A549 (cell line): ENCODE results near the gene SMIM20. TPM values are rescaled to one million over a fixed set of nuclear protein-coding genes. Genes with fewer than 3 reads are reported as not detected.

Experiments
- ATAC-seq, 2 experiments: fragments of 200-7000 bp in 1 of 2; fragments of >200 bp in 1 of 2; cut with Nextera tagmentation in 1 of 2; cut with Tn5 transposase in 1 of 2; 3 replicates each; pipeline versions ENCODE4 v1.8.0 to v1.9.1; 2018 to 2020; ENCODE audit warnings: mild to moderate bottlenecking in 1 of 2, moderate library complexity in 1 of 2
- CTCF ChIA-PET: fragments of 300-600 bp; sonication (Branson Sonifier 250); formaldehyde crosslinking; extraction: SDS; loops from one replicate; lab custom pipeline; 2021; ENCODE audit warnings: antibody characterized with exemption, inconsistent platforms; lab: Yijun Ruan, JAX
- POLR2A ChIA-PET: fragments of 350-600 bp; formaldehyde crosslinking; extraction: SDS; loops from one replicate; lab custom pipeline; 2021; ENCODE audit warnings: antibody characterized with exemption, inconsistent platforms; lab: Yijun Ruan, JAX
- DNase-seq, 2 experiments: peaks; one replicate each; pipeline versions ENCODE4 v3.0.0 to v3.0.0-alpha.2; 2011 to 2016; ENCODE audit warnings: low read depth in 1 of 2, low spot score in 1 of 2
- FAIRE-seq: peaks from 2 replicates; lab custom pipeline; 2011; peaks lifted over from hg19 to GRCh38; lab: Jason Lieb, UNC
- H3K27ac ChIP-seq, 2 experiments: fragments of >200 bp; sonication (Bioruptor Twin); formaldehyde crosslinking; 3 replicates each; pipeline ENCODE4 v1.5.1; 2016 to 2017
- H3K4me1 ChIP-seq: fragments of >200 bp; sonication (Bioruptor Twin); formaldehyde crosslinking; 3 replicates; pipeline ENCODE4 v1.6.1; 2016
- H3K4me2 ChIP-seq: fragments of >200 bp; sonication (Bioruptor Twin); formaldehyde crosslinking; 3 replicates; pipeline ENCODE4 v1.6.1; 2016
- H3K4me3 ChIP-seq: fragments of >200 bp; sonication (Bioruptor Twin); formaldehyde crosslinking; 3 replicates; pipeline ENCODE4 v1.5.1; 2016
- H3K9me3 ChIP-seq: fragments of >200 bp; sonication (Bioruptor Twin); formaldehyde crosslinking; 3 replicates; pipeline ENCODE4 v1.6.1; 2016
- CBX8 ChIP-seq: fragments of 200-600 bp; sonication (generic); IDR thresholded peaks from 2 replicates; pipeline ENCODE4 v1.6.1; 2016
- CEBPB ChIP-seq, 2 experiments: fragments of >200 bp in 1 of 2; sonication (Bioruptor Twin) in 1 of 2; formaldehyde crosslinking in 1 of 2; IDR thresholded peaks; 2 replicates each; pipeline ENCODE4 v1.6.1; 2012 to 2016
- CHD4 ChIP-seq: fragments of 200-600 bp; sonication (generic); IDR thresholded peaks from 2 replicates; pipeline ENCODE4 v1.6.1; 2016; ENCODE audit warnings: antibody characterized with exemption, mild to moderate bottlenecking, borderline replicate concordance
- EHF ChIP-seq: fragments of 250-450 bp; sonication (Bioruptor Pico); IDR thresholded peaks from 2 replicates; pipeline ENCODE4 v1.5.0; 2020; ENCODE audit warnings: mild to moderate bottlenecking
- EP300 ChIP-seq, 2 experiments: fragments of >200 bp; sonication (Bioruptor Twin); formaldehyde crosslinking; IDR thresholded peaks; 2 replicates in 1 of 2; 3 replicates in 1 of 2; pipeline ENCODE4 v1.6.1; 2016 to 2017
- ESRRA ChIP-seq: fragments of 150-350 bp; IDR thresholded peaks from 2 replicates; pipeline ENCODE4 v1.6.1; 2014; ENCODE audit warnings: mild to moderate bottlenecking, low read length, borderline replicate concordance
- FOSL2 ChIP-seq, 2 experiments: fragments of 450-650 bp in 1 of 2; fragments of >200 bp in 1 of 2; sonication (Bioruptor Twin) in 1 of 2; formaldehyde crosslinking; IDR thresholded peaks; 2 replicates each; pipeline versions ENCODE4 v1.5.0 to v1.6.1; 2016 to 2020; ENCODE audit warnings: mild to moderate bottlenecking in 1 of 2, moderate library complexity in 1 of 2
- GATA3 ChIP-seq: IDR thresholded peaks from 2 replicates; pipeline ENCODE4 v1.6.1; 2012; ENCODE audit warnings: borderline replicate concordance
- HOXB5 ChIP-seq: fragments of 250-450 bp; sonication (Bioruptor Pico); IDR thresholded peaks from 2 replicates; pipeline ENCODE4 v1.5.0; 2020; ENCODE audit warnings: mild to moderate bottlenecking, moderate library complexity
- JUNB ChIP-seq: fragments of >200 bp; sonication (Bioruptor Twin); formaldehyde crosslinking; IDR thresholded peaks from 2 replicates; pipeline ENCODE4 v1.6.1; 2016
- KDM5A ChIP-seq: fragments of 200-600 bp; sonication (generic); IDR thresholded peaks from 2 replicates; pipeline ENCODE4 v1.6.1; 2016; ENCODE audit warnings: antibody characterized with exemption, mild to moderate bottlenecking
- MAFK ChIP-seq: fragments of 450-650 bp; IDR thresholded peaks from 2 replicates; pipeline ENCODE4 v1.6.1; 2014; ENCODE audit not compliant: partially characterized antibody
- MAZ ChIP-seq: fragments of 150-350 bp; IDR thresholded peaks from 2 replicates; pipeline ENCODE4 v1.6.1; 2014; ENCODE audit warnings: antibody characterized with exemption, low read depth, low read length, borderline replicate concordance
- MYC ChIP-seq: IDR thresholded peaks from 2 replicates; pipeline ENCODE4 v1.6.1; 2012; ENCODE audit warnings: mild to moderate bottlenecking, inconsistent platforms, low read length, improper control_type of control experiment, borderline replicate concordance
- NFE2L2 ChIP-seq: fragments of 150-350 bp; conservative IDR thresholded peaks from 2 replicates; pipeline ENCODE4 v1.6.1; 2014; ENCODE audit warnings: low read length
- RCOR1 ChIP-seq: fragments of 150-350 bp; IDR thresholded peaks from 2 replicates; pipeline ENCODE4 v1.6.1; 2014; ENCODE audit warnings: antibody characterized with exemption, low read length, low read depth
- RFX5 ChIP-seq: fragments of 450-650 bp; IDR thresholded peaks from 2 replicates; pipeline ENCODE4 v1.7.1; 2014; ENCODE audit warnings: antibody characterized with exemption, mild to moderate bottlenecking, moderate library complexity
- RNF2 ChIP-seq: fragments of 200-600 bp; sonication (generic); IDR thresholded peaks from 2 replicates; pipeline ENCODE4 v1.6.1; 2016; ENCODE audit warnings: low read depth, mild to moderate bottlenecking, antibody characterized with exemption, moderate library complexity, borderline replicate concordance
- SREBF2 ChIP-seq: fragments of 450-650 bp; IDR thresholded peaks from 2 replicates; pipeline ENCODE4 v1.6.1; 2014; ENCODE audit warnings: mild to moderate bottlenecking, moderate library complexity
- TFCP2L1 ChIP-seq: fragments of 250-450 bp; sonication (Bioruptor Pico); IDR thresholded peaks from 2 replicates; pipeline ENCODE4 v1.5.0; 2021; ENCODE audit warnings: mild to moderate bottlenecking
- ZFP36 ChIP-seq: fragments of 450-650 bp; IDR thresholded peaks from 2 replicates; pipeline ENCODE4 v1.6.1; 2014; ENCODE audit warnings: borderline replicate concordance; ENCODE audit not compliant: partially characterized antibody
- ZSCAN20 ChIP-seq: fragments of 250-450 bp; sonication (Bioruptor Pico); IDR thresholded peaks from 2 replicates; pipeline ENCODE4 v1.8.0; 2022; ENCODE audit warnings: mild to moderate bottlenecking, moderate library complexity
- WGBS: methylation state at CpG from one replicate; pipeline ENCODE4 v1.1.6; 2017; ENCODE audit errors: missing lambda C conversion rate; 5-methylcytosine and 5-hydroxymethylcytosine counted together
- polyA plus RNA-seq, 4 experiments: library from polyadenylated mRNA; depleted of rRNA in 3 of 4; stranded (reverse); fragments of >200 nt; fragmentation: RNase III in 1 of 4; extraction: RNeasy Plus Mini Kit Qiagen cat#74134 plus additional on column Dnase treatment in 1 of 4; gene quantifications; 2 replicates in 3 of 4; 3 replicates in 1 of 4; pipeline ENCODE4 v1.2.3, GENCODE V29; 2011 to 2017
- TF ChIP-seq, protein P1 (sequence below): IDR thresholded peaks from 2 replicates; pipeline ENCODE4 v1.6.1; 2012
- TF ChIP-seq, protein P2 (sequence below): fragments of 450-650 bp; IDR thresholded peaks from 2 replicates; pipeline ENCODE4 v1.6.1; 2014; ENCODE audit warnings: antibody characterized with exemption
- TF ChIP-seq, protein P3 (sequence below): IDR thresholded peaks from 2 replicates; pipeline ENCODE4 v1.6.1; 2012
- TF ChIP-seq, protein P4 (sequence below): fragments of >200 bp; sonication (Bioruptor Twin); formaldehyde crosslinking; IDR thresholded peaks from 3 replicates; pipeline ENCODE4 v1.5.1; 2016

The SMIM20 gene
- polyA plus RNA-seq, 2 of the 4 experiments (the other 2 are of a cell fraction), result 32.9 to 50.5 TPM

- ChIA-PET CTCF (interaction anchor here (1.4 to 1.6 kb wide), 2 partner anchors 30 to 32 kb away, joined by 4 to 5 read pairs; no protein-coding TSS in a partner anchor), POLR2A (no interaction called here)
- no peak for DNase-seq
- whole genome bisulfite sequencing, result 69% methylated on average over 1 of the region's 1 CpG
- no peaks in the 10 kb centered on the region for H3K4me1 ChIP-seq
- ATAC-seq, result no peak
- no peak for FAIRE-seq
- TF ChIP-seq NFE2L2 (no peak), HOXB5 (CRISPR knock-in tag) (no peak), MAZ (no peak), FOSL2 (IDR thresholded peaks at IDR 0.05) (no peak), FOSL2 (CRISPR knock-in tag; IDR thresholded peaks at IDR 0.05) (no peak), CHD4 (no peak), CBX8 (no peak)
- TF ChIP-seq, protein P1, sequence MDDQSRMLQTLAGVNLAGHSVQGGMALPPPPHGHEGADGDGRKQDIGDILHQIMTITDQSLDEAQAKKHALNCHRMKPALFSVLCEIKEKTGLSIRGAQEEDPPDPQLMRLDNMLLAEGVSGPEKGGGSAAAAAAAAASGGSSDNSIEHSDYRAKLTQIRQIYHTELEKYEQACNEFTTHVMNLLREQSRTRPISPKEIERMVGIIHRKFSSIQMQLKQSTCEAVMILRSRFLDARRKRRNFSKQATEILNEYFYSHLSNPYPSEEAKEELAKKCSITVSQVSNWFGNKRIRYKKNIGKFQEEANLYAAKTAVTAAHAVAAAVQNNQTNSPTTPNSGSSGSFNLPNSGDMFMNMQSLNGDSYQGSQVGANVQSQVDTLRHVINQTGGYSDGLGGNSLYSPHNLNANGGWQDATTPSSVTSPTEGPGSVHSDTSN, result no peak
- no peaks in the 10 kb centered on the region for H3K9me3 ChIP-seq
- no peak overlapping the region for H3K4me3 ChIP-seq
- no peak overlapping the region for H3K27ac ChIP-seq
- no peak overlapping the region for H3K4me2 ChIP-seq
Observed at GRCh38 chr4:25956260-25956659, 42.2 kb downstream of the SMIM20 start.

DNA sequence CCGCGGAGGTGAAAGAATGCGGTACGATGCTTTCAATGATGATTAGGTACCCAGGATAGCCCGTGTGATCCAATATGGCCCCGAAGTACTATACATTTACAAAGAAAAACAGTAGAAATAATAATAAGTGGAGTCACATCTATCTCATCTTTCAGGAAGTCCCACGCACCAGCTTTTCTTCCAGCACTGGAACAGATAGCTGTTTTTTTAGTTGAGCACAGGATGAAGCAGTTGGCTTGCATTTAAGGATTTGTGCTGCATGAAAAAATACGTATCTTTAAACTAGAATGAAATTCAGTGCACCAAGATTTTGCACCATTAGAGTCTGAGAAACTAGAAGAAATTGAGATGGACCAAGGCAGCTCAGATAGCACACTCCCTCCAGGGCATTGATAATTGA lies 44.1 kb downstream of the SMIM20 start:
- no peak for ATAC-seq
- FAIRE-seq, result no peak
- ChIA-PET CTCF (interaction anchor here (5.8 kb wide), 1 partner anchor 30 kb away, joined by 18 read pairs; no protein-coding TSS in a partner anchor), POLR2A (no interaction called here)
- no peaks in the 10 kb centered on the region for H3K9me3 ChIP-seq
- H3K4me1 ChIP-seq, result no peaks in the 10 kb centered on the region
- TF ChIP-seq RCOR1, result no peak
- TF ChIP-seq CEBPB (IDR thresholded peaks at IDR 0.05), result no peak
- TF ChIP-seq, protein P2, sequence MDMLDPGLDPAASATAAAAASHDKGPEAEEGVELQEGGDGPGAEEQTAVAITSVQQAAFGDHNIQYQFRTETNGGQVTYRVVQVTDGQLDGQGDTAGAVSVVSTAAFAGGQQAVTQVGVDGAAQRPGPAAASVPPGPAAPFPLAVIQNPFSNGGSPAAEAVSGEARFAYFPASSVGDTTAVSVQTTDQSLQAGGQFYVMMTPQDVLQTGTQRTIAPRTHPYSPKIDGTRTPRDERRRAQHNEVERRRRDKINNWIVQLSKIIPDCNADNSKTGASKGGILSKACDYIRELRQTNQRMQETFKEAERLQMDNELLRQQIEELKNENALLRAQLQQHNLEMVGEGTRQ, result no peak
- TF ChIP-seq TFCP2L1 (CRISPR knock-in tag), result no peak
- no peak for TF ChIP-seq RFX5
- TF ChIP-seq NFE2L2, result no peak
- no peak for TF ChIP-seq ZFP36
- no peak for TF ChIP-seq ESRRA
- TF ChIP-seq MAFK, result no peak
- no peak for TF ChIP-seq KDM5A
- TF ChIP-seq CHD4, result no peak
- no peak overlapping the region for H3K4me2 ChIP-seq
- H3K27ac ChIP-seq, result no peak overlapping the region
- H3K4me3 ChIP-seq, result no peak overlapping the region
- WGBS, result 63% methylated on average over 8 of the region's 8 CpGs
- DNase-seq, result no peak

GRCh38 chr4:25962393-25962792 lies 48.4 kb downstream of the SMIM20 start:
- Histone ChIP-seq H3K9me3 (no peaks in the 10 kb centered on the region), H3K4me2 (no peak overlapping the region), H3K4me3 (no peak overlapping the region), H3K27ac (no peak overlapping the region), H3K4me1 (no peaks in the 10 kb centered on the region)
- CTCF ChIA-PET, result interaction anchor here (5.8 kb wide), 1 partner anchor 26 kb away, joined by 18 read pairs; no protein-coding TSS in a partner anchor
- DNase-seq (no peak), ATAC-seq (no peak), FAIRE-seq (no peak)
- POLR2A ChIA-PET, result no interaction called here
- TF ChIP-seq ZSCAN20 (CRISPR knock-in tag) (no peak), FOSL2 (IDR thresholded peaks at IDR 0.05) (no peak), FOSL2 (CRISPR knock-in tag; IDR thresholded peaks at IDR 0.05) (no peak), JUNB (no peak), MYC (no peak), RNF2 (no peak), SREBF2 (no peak), GATA3 (no peak), KDM5A (no peak), EHF (no peak), EP300 (IDR thresholded peaks at IDR 0.05) (no peak), TFCP2L1 (CRISPR knock-in tag) (no peak), CEBPB (IDR thresholded peaks at IDR 0.05) (no peak)
- TF ChIP-seq, protein P1, result no peak
- TF ChIP-seq, protein P3, sequence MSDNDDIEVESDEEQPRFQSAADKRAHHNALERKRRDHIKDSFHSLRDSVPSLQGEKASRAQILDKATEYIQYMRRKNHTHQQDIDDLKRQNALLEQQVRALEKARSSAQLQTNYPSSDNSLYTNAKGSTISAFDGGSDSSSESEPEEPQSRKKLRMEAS, result no peak
- TF ChIP-seq, protein P4, sequence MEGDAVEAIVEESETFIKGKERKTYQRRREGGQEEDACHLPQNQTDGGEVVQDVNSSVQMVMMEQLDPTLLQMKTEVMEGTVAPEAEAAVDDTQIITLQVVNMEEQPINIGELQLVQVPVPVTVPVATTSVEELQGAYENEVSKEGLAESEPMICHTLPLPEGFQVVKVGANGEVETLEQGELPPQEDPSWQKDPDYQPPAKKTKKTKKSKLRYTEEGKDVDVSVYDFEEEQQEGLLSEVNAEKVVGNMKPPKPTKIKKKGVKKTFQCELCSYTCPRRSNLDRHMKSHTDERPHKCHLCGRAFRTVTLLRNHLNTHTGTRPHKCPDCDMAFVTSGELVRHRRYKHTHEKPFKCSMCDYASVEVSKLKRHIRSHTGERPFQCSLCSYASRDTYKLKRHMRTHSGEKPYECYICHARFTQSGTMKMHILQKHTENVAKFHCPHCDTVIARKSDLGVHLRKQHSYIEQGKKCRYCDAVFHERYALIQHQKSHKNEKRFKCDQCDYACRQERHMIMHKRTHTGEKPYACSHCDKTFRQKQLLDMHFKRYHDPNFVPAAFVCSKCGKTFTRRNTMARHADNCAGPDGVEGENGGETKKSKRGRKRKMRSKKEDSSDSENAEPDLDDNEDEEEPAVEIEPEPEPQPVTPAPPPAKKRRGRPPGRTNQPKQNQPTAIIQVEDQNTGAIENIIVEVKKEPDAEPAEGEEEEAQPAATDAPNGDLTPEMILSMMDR, result no peak
- TF ChIP-seq, all 56 proteins: peak for 0
- 91% methylated on average over 5 of the region's 7 CpGs for WGBS
